Calu3 (cell line): ENCODE results near the gene ZBTB2. TPM values are rescaled to one million over a fixed set of nuclear protein-coding genes. Genes with fewer than 3 reads are reported as not detected.

ENCODE experiments used
- BruUV-seq: library from RNA; stranded (reverse); fragments of 400-500 nt; replicated peaks from 2 replicates; lab custom pipeline; 2021; lab: Mats Ljungman, UMichigan
- CTCF ChIA-PET: fragments of 300-600 bp; sonication (Branson Sonifier 250); formaldehyde crosslinking; loops from one replicate; lab custom pipeline; 2022; ENCODE audit warnings: antibody characterized with exemption; lab: Charles Lee
- DNase-seq: peaks from one replicate; pipeline ENCODE4 v3.0.0; 2022
- H3K27ac Mint-ChIP-seq: one replicate; pipeline ENCODE4 v1.8.0; 2022; ENCODE audit warnings: mixed read lengths; ENCODE audit not compliant: unreplicated experiment
- H3K27me3 Mint-ChIP-seq: one replicate; pipeline ENCODE4 v1.8.0; 2022; ENCODE audit warnings: mixed read lengths; ENCODE audit not compliant: unreplicated experiment
- H3K36me3 Mint-ChIP-seq: one replicate; pipeline ENCODE4 v1.8.0; 2022; ENCODE audit warnings: mild to moderate bottlenecking, moderate library complexity, mixed read lengths; ENCODE audit not compliant: insufficient read depth, unreplicated experiment
- H3K4me1 Mint-ChIP-seq: one replicate; pipeline ENCODE4 v1.8.0; 2022; ENCODE audit warnings: mild to moderate bottlenecking, low read depth, mixed read lengths; ENCODE audit not compliant: unreplicated experiment
- H3K4me3 Mint-ChIP-seq: one replicate; pipeline ENCODE4 v1.8.0; 2022; ENCODE audit warnings: mild to moderate bottlenecking, low read depth, moderate library complexity, mixed read lengths; ENCODE audit not compliant: unreplicated experiment
- H3K9me3 Mint-ChIP-seq: one replicate; pipeline ENCODE4 v1.8.0; 2022; ENCODE audit warnings: low read depth, mixed read lengths; ENCODE audit not compliant: unreplicated experiment
- CTCF ChIP-seq: fragments of 200-600 bp; IDR thresholded peaks from one replicate; pipeline ENCODE4 v1.8.0; 2022; ENCODE audit warnings: antibody characterized with exemption; ENCODE audit not compliant: unreplicated experiment
- intact Hi-C: fragments of 100-400 bp; cut with micrococcal nuclease; formaldehyde crosslinking; loops from one replicate; pipeline ENCODE4 v1.10.0; 2022; ENCODE audit not compliant: unreplicated experiment
- total RNA-seq: library from RNA; stranded (reverse); gene quantifications from 2 replicates; pipeline ENCODE4 v1.2.3, GENCODE V29; 2022

ZBTB2 gene
- total RNA-seq, 1 experiment from 2014 or later = 15.7 TPM

- Mint-ChIP-seq H3K9me3 (peaks cover 2% of the 10 kb centered on the region), H3K4me1 (no peaks in the 10 kb centered on the region), H3K27ac (no peak overlapping the region), H3K4me3 (no peak overlapping the region), H3K27me3 (no peaks in the 10 kb centered on the region), H3K36me3 (peaks cover 44% of the 10 kb centered on the region)
- no peak for DNase-seq
- intact Hi-C loops = no loop called here
- CTCF ChIA-PET = no interaction called here
- no peak for TF ChIP-seq CTCF
- BruUV-seq = no TSS peak
Measured at GRCh38 chr6:151412909-151413308, 21.6 kb upstream of the ZBTB2 start.

- Mint-ChIP-seq H3K36me3 (peaks cover 41% of the 10 kb centered on the region), H3K27ac (no peak overlapping the region), H3K4me1 (no peaks in the 10 kb centered on the region), H3K4me3 (no peak overlapping the region), H3K9me3 (peaks cover 2% of the 10 kb centered on the region), H3K27me3 (no peaks in the 10 kb centered on the region)
- TF ChIP-seq CTCF = no peak
- no TSS peak for BruUV-seq
- CTCF ChIA-PET = no interaction called here
- intact Hi-C loops = no loop called here
- no peak for DNase-seq
Measured at GRCh38 chr6:151409679-151410078, 18.3 kb upstream of the ZBTB2 start.

- intact Hi-C loops = no loop called here
- H3K27ac Mint-ChIP-seq = peak overlapping the region; percentile 57
- peaks cover 37% of the 10 kb centered on the region for H3K36me3 Mint-ChIP-seq
- no peak overlapping the region for H3K4me3 Mint-ChIP-seq
- no TSS peak for BruUV-seq
- no peak for DNase-seq
- H3K4me1 Mint-ChIP-seq = no peaks in the 10 kb centered on the region
- CTCF ChIA-PET = no interaction called here
- no peaks in the 10 kb centered on the region for H3K27me3 Mint-ChIP-seq
- peaks cover 2% of the 10 kb centered on the region for H3K9me3 Mint-ChIP-seq
- no peak for TF ChIP-seq CTCF
Measured at GRCh38 chr6:151409260-151409659, 17.9 kb upstream of the ZBTB2 start.

GRCh38 chr6:151408858-151409257 lies 17.5 kb upstream of the ZBTB2 start:
- no peak for TF ChIP-seq CTCF
- Mint-ChIP-seq H3K4me1 (no peaks in the 10 kb centered on the region), H3K27ac (peak overlapping the region; percentile 57), H3K27me3 (no peaks in the 10 kb centered on the region), H3K4me3 (no peak overlapping the region), H3K9me3 (peaks cover 2% of the 10 kb centered on the region), H3K36me3 (peaks cover 36% of the 10 kb centered on the region)
- intact Hi-C loops = no loop called here
- no peak for DNase-seq
- CTCF ChIA-PET = no interaction called here
- no TSS peak for BruUV-seq
